Caki2 (cell line): ENCODE results near the gene SLC35E1. TPM values are rescaled to one million over a fixed set of nuclear protein-coding genes. Genes with fewer than 3 reads are reported as not detected.

Experiments
- DNase-seq: peaks from one replicate; pipeline ENCODE4 v3.0.0-alpha.2; 2015; ENCODE audit warnings: low read depth
- in situ Hi-C: cut with HindIII; loops from 2 replicates; pipeline ENCODE4 v1.10.0; 2016; ENCODE audit warnings: low sequenced_read_pairs, low pct_unique_long_range_greater_than_20kb, mixed read lengths
- total RNA-seq: library from RNA; depleted of rRNA; stranded (reverse); fragments of >200 nt; shearing (Covaris generic); gene quantifications from 2 replicates; pipeline ENCODE4 v1.2.3, GENCODE V29; 2014; ENCODE audit warnings: low replicate concordance

The SLC35E1 gene
- total RNA-seq, 1 experiment from 2014 or later: 28.4 TPM

DNA sequence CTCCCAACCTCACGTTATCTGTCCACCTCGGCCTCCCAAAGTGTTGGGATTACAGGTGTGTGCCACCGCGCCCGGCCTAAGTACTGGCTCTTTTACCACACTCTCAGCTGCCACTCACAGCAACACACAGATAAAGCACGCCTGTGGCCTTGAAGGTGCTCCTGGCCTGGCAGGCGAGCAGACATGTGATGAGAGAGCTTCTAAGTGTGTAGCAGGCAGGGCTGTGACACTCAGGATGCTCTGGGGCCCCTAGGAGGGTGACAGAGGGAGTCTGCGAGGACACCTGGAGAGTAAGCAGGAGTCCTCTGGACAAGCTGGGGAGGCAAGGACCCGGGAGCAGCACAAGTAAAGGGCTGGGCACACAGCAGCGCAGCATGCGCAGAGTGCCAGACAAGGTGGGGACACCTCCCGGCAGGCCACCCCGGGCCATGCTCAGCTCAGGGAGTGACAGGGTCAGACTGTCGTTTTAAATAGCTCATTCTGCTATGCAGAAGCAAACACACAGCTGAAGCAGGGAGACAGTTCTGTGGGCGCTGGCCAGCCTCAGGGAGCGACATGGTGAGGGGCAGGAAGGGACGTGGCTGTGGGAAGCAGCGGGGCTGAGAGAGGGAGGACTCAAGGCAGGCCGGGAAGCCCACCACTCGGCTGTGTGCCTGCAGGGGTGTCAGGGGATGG is 29.3 kb upstream of the SLC35E1 start:
- in situ Hi-C loops: no loop called here
- DNase-seq: no peak

DNA sequence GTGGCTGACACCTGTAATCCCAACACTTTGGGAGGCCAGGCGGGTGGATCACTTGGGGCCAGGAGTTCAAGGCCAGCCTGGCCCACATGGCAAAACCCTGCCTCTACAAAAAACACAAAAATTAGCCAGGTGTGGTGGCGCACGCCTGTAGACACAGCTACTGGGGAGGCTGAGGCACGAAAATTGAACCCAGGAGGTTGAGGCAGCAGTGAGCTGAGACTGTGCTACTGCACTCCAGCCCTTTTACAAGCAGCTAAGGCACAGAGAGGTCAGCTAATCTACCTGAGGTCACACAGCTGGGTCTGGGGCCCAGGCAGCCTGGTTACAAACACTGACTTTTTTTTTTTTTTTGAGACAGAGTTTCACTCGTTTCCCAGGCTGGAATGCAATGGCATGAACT is 28.6 kb upstream of the SLC35E1 start:
- no peak for DNase-seq
- in situ Hi-C loops: no loop called here

GRCh38 chr19:16599655-16600346 is 27.6 kb upstream of the SLC35E1 start:
- in situ Hi-C loops: no loop called here
- no peak for DNase-seq

DNA sequence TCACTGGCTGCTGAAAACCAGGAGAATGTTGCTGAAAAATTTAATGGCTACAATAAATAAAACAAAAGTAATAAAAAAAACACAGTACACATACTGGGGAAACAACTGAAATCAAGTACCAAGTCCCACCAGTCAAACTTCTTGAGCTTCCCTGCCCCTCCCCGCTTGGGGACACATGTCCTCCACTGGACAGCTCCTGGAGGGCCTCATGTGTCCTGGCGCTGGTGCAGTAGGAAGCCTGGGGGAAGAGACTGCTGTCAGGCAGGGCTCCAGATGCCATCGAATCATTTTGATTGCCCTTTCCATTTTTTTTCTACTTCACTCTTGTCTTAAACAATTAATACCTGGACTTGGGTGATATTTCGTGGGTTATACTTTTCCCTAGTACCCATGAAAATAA is 26.6 kb upstream of the SLC35E1 start:
- no peak for DNase-seq
- in situ Hi-C loops: no loop called here

DNA sequence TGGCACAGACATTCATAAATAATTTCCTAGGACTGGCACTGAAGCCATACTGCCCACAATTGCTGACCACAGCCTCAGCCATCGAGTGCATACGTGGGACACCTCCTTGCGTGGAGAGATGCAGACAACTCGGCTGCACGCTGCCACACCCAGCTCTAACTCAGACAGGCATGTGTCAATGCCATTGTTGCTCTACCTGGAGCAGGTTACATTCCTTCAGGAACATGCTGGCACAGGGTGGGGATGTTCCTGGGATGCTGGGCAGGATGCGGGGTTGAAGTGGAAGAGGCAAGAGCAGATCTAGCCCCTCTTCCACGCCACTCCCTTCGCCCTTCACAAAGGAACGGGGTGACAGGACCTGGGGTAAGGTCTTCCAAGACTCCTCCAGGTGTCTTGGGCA is 24.2 kb upstream of the SLC35E1 start:
- no peak for DNase-seq
- in situ Hi-C loops: no loop called here

- DNase-seq: no peak
- in situ Hi-C loops: no loop called here
These were observed 22.9 kb upstream of the SLC35E1 start for GRCh38 chr19:16595097-16595496.

DNA sequence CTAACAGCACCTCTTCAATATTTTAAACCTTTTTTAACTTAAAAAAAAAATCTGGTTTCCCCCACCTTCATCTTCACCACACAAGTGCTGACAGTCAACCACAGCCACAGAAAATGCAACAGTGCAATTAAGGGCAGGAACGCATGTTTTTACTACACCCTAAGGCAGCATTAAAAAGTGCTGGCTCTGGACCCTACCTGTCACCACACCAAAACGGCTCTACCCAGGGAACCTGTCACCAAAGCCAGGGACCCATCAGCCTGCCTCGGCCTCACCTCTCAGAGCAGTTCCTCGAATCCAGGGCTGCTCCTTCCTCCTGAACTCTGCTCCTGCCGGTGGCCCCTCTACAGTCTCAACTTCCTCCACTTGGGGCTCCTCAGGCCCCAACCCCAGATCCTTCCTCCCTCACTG is 22.5 kb upstream of the SLC35E1 start:
- in situ Hi-C loops: no loop called here
- DNase-seq: no peak

- in situ Hi-C loops: no loop called here
- DNase-seq: no peak
These were observed 21.9 kb upstream of the SLC35E1 start for GRCh38 chr19:16594131-16594586.

GRCh38 chr19:16593181-16593580 is 21.0 kb upstream of the SLC35E1 start:
- no peak for DNase-seq
- in situ Hi-C loops: no loop called here

GRCh38 chr19:16591803-16592556 is 19.8 kb upstream of the SLC35E1 start:
- in situ Hi-C loops: no loop called here
- DNase-seq: peak; percentile 22

DNA sequence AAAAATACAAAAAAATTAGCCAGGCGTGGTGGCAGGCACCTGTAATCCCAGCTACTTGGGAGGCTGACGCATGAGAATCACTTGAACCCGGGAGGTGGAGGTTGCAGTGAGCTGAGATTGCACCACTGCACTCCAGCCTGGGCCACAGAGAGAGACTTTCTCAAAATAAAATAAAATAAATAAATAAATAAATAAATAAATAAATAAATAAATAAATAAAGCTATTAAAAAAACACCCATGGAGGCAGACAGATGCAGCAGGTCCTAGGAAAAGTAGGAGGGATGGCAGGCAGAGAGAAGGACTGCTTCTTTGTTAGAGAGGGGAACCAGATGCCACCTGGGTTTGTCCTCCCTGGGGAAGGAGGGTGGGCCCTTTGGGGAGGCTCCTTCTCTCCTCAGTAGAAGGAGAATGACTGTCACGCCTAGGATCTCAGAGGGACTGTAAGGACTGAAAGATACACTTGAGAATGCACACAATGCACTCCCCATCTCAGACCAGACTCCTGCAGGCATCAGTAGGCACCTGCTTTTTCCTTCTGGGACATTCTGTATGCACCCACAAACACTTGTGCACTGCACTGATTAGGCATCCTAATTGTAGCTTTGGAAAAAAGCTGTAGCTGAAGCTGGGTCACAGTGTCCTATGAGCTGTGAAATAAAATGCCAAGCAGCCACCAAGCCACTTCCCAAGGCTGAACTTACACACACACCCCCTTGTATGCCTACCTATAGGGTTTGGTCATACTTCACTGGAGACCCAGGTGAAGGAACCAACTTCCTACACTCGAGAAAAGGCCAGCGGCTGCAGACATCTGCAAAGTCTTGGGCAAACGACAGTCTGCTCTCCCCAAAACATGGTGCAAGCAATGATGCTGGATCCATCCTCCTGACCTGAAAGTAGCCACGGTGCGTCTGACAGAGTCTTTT is 18.9 kb upstream of the SLC35E1 start:
- in situ Hi-C loops: no loop called here
- DNase-seq: no peak

DNA sequence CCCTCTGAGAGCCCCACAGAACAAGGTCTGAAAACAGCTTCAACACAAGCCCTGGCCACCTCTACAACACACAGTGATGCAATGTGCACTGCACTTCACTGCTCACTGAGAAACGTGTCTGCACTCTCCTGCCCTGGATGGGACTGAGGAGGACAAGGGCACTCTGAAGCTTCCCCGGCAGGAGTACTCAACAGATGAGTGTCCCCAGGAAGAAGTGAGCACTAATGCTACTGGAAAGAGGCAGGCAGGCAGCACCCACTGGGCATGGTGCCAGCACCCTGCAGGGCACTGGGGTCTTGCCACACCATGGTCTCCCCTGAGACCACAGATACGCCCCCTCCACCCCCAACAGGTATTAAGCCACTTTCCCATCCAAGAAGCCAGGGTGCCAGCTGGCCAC is 17.7 kb upstream of the SLC35E1 start:
- in situ Hi-C loops: no loop called here

DNA sequence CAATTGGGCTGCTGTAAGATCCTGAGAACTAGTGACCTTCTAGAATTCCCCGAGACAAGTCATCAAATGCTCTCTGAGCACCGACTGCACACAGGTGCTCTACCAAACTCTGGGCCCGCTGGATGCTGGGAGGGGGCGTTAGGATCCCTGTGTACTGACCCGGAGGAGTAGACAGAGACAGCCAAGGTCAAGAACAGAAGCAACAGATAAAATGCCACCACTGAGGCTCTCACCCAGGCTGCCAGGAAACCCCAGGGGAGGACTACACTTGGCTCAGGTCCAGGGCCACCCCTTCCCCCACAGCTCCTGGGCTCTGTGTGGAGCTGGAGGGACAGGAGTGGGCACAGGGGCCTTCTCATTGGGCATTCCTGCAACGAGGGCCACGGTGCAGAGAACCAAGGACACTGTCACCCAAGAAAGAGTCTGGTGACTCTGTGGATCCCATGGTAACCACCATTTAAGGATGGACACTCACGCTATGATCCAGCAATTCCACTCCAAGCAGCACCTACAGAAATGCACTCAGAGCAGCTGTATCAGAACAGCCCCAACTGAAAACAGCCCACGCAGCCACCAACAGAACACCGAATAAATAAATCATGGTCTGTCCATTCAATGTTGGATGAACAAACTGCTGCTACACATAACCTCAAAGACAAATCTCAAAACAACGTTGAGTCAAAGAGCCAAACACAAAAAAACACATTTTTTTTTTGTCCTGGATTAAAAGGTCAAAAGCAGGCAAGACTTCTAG is 16.8 kb upstream of the SLC35E1 start:
- no peak for DNase-seq
- in situ Hi-C loops: no loop called here

More for the DNA sequence above, 17.7 kb upstream of the SLC35E1 start:
- DNase-seq: no peak

- in situ Hi-C loops: no loop called here
- no peak for DNase-seq
These were observed 15.9 kb upstream of the SLC35E1 start for GRCh38 chr19:16587833-16588823.

- DNase-seq: no peak
- in situ Hi-C loops: no loop called here
These were observed 15.0 kb upstream of the SLC35E1 start for GRCh38 chr19:16586991-16587832.

DNA sequence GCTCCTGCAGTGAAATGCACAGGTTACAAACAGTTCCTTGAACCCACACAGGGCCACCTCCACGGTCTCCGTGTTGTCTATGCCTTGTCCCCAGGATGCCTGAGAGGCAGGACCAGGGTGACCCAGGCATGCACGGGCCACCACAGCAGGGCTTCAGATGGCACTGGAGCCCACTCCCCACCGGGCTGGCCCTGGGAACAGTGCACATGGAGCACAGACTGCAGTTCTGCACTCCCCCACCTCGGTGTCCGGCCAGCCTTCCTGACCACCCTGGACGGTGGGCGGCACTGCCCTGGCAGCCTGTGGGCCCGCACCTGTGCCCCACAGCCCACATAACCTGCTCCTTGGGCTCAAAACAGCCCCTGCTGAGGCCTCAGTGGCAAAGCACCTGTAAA is 14.3 kb upstream of the SLC35E1 start:
- in situ Hi-C loops: no loop called here
- no peak for DNase-seq
